ENCODE data around the gene RHBDF1. TPM values are rescaled to one million over a fixed set of nuclear protein-coding genes. Genes with fewer than 3 reads are reported as not detected.

Gene RHBDF1
- total RNA-seq, 1 donor from 2014 or later = 55.5 TPM

- TF ChIP-seq CTCF (IDR thresholded peaks at IDR 0.05; ENCODE audit: insufficient read depth, low read depth, low read length) (no peak), EZH2 (IDR thresholded peaks at IDR 0.05; ENCODE audit: insufficient read depth, low read length) (no peak)
- Mint-ChIP-seq H3K36me3 (ENCODE audit: low read depth, unreplicated experiment) (peaks cover 26% of the 10 kb centered on the region), H3K27ac (ENCODE audit: unreplicated experiment) (no peak overlapping the region), H3K4me1 (ENCODE audit: low read depth, unreplicated experiment) (no peaks in the 10 kb centered on the region), H3K4me3 (ENCODE audit: unreplicated experiment) (no peak overlapping the region), H3K27me3 (ENCODE audit: low read depth, unreplicated experiment) (no peaks in the 10 kb centered on the region), H3K9me3 (ENCODE audit: unreplicated experiment) (no peaks in the 10 kb centered on the region)
- H3K27ac ChIP-seq (ENCODE audit: low read depth, low read length) = no peak overlapping the region
- H3K4me3 ChIP-seq (ENCODE audit: insufficient read depth, low read depth, low read length) = no peak overlapping the region
- no peak overlapping the region for H3K9ac ChIP-seq (ENCODE audit: low read length)
- no peak overlapping the region for H3K4me2 ChIP-seq (ENCODE audit: low read length)
- no peak for FAIRE-seq
- no peak for DNase-seq (ENCODE audit: low read depth)
- no peaks in the 10 kb centered on the region for H3K9me3 ChIP-seq (ENCODE audit: insufficient read depth, low read depth, low read length)
- no peak overlapping the region for H2AFZ ChIP-seq (ENCODE audit: low read depth, low read length)
- peaks cover 64% of the 10 kb centered on the region for H4K20me1 ChIP-seq (ENCODE audit: insufficient read depth, low read length)
- peaks cover under 1% of the 10 kb centered on the region for H3K79me2 ChIP-seq (ENCODE audit: insufficient read depth, low read length)
- no peaks in the 10 kb centered on the region for H3K27me3 ChIP-seq (ENCODE audit: insufficient read depth, low read length)
- H3K36me3 ChIP-seq (ENCODE audit: insufficient read depth, low read length) = peaks cover 45% of the 10 kb centered on the region
- no peaks in the 10 kb centered on the region for H3K4me1 ChIP-seq (ENCODE audit: insufficient read depth, low read length)
Observed at GRCh38 chr16:59440-60059, 12.9 kb downstream of the RHBDF1 start.

GRCh38 chr16:58491-59439 lies 13.7 kb downstream of the RHBDF1 start:
- peaks cover 22% of the 10 kb centered on the region for H3K36me3 Mint-ChIP-seq (ENCODE audit: low read depth, unreplicated experiment)
- no peak for DNase-seq (ENCODE audit: low read depth)
- FAIRE-seq = no peak

More at GRCh38 chr16:58491-59439, 13.7 kb downstream of the RHBDF1 start:
- Histone ChIP-seq H3K4me3 (ENCODE audit: insufficient read depth, low read depth, low read length) (no peak overlapping the region), H3K36me3 (ENCODE audit: insufficient read depth, low read length) (peaks cover 45% of the 10 kb centered on the region), H3K9me3 (ENCODE audit: insufficient read depth, low read depth, low read length) (no peaks in the 10 kb centered on the region), H3K27ac (ENCODE audit: low read depth, low read length) (no peak overlapping the region), H3K4me2 (ENCODE audit: low read length) (no peak overlapping the region), H4K20me1 (ENCODE audit: insufficient read depth, low read length) (peaks cover 59% of the 10 kb centered on the region), H3K9ac (ENCODE audit: low read length) (no peak overlapping the region), H3K79me2 (ENCODE audit: insufficient read depth, low read length) (peaks cover 8% of the 10 kb centered on the region), H3K27me3 (ENCODE audit: insufficient read depth, low read length) (no peaks in the 10 kb centered on the region), H3K4me1 (ENCODE audit: insufficient read depth, low read length) (peaks cover 4% of the 10 kb centered on the region), H2AFZ (ENCODE audit: low read depth, low read length) (no peak overlapping the region)
- Mint-ChIP-seq H3K9me3 (ENCODE audit: unreplicated experiment) (no peaks in the 10 kb centered on the region), H3K4me3 (ENCODE audit: unreplicated experiment) (no peak overlapping the region), H3K27me3 (ENCODE audit: low read depth, unreplicated experiment) (no peaks in the 10 kb centered on the region), H3K4me1 (ENCODE audit: low read depth, unreplicated experiment) (no peaks in the 10 kb centered on the region), H3K27ac (ENCODE audit: unreplicated experiment) (no peak overlapping the region)
- TF ChIP-seq EZH2 (IDR thresholded peaks at IDR 0.05; ENCODE audit: insufficient read depth, low read length) = no peak
- TF ChIP-seq CTCF (IDR thresholded peaks at IDR 0.05; ENCODE audit: insufficient read depth, low read depth, low read length) = no peak
